ENCODE measurements around the gene MYO1D.
"Not testable (repeated sequence)": the region's sequence is repeated elsewhere in the genome, so short reads cannot be mapped to it uniquely, and the experiment has no call there.

The MYO1D gene

DNA sequence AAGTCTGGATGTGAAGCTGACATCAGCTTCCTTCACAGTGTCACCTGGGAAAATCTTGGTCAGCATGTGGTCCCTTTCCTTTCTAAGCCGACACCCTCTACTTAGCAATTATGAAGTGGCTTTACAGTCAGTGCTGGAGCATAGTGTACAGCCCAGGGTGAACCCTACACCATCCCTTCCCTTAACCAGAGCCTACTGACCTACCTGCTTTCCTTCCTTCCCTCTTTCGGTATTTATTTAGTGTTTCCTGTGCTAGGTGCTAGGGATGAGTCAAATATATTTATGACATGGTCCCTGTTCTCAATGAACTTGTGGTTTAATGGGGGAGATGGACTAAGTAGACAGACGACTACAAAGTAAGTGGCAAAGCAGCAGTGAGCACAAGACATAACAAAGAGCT, 312.6 kb downstream of the MYO1D start:
- peak; percentile 5 for DNase-seq

DNA sequence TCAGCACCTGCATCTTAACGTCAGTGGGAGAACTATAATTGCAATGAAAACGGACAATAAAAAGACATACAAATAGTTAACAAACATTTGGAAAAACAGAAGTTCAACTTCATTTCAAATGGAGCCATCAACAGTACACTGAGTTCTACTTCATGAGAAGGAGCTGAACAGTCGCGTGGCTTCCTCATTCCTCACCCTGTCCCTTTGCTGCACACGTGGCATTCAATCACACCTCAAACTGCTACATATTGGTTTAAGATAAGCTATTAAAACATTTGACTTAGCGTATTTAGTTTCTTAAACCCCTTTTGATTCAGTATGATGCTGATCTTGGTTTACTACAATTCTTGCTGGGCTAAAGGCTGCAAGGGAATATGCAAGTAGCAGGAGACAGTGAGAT, 313.3 kb downstream of the MYO1D start:
- DNase-seq = no peak

DNA sequence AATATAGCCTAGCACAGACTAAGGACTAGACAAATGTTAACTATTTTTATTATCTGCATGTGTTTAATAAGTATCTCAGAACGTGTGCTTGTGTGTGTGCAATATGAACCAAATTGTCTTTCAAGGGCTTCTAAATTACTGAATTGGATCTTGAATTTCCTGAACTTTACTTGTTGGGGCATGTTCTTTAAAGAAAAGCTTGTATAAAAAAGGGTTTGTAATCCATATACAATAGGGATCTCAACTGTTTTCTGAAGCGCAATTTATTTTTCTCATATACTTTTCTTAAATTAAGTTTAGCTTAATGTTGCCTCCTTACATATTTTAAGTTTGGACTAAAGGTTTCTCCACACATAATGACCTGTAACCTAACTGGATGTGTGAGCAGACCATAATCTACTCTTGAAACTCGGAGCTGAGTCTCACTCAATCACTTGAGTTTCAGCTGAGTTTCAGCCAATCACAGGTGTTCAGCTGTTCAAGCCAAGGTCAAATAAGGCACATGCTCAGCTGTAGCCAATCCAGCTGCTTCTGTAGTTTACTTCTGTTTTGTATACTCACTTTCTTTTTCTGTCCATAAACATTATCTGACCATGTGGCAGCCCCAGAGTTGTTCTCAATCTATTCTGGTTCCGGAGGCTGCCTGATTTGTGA, 317.8 kb downstream of the MYO1D start:
- no peak for DNase-seq

DNA sequence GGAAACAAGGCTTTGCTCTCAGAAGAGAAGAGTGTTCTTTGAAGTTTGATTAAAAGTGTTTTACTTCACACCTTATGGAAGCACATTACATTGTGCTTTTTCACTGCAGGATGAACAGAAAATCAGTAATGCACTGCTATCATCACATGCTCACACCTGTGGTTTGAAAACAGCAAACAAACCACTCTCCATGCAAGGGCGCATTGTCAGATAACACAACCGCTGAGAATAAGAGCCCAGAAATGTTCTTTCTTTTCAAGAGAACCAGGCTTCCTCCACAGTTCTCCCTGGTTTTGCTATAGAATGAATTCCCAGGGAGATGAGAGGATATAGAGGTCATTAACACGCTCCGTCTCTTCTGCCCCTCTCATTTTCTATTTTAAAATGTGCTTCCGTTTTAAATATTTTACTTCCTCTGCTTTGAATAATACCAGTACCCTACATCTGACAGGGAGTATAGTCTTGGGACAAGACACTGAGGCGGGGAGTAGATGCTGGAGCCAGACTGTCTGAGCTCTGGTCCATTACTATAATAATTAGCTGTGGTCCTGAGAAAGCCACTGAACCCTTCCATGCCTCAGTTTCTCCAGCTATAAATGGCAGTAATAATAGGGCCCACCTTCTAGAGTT, 318.5 kb downstream of the MYO1D start:
- no peak for DNase-seq

DNA sequence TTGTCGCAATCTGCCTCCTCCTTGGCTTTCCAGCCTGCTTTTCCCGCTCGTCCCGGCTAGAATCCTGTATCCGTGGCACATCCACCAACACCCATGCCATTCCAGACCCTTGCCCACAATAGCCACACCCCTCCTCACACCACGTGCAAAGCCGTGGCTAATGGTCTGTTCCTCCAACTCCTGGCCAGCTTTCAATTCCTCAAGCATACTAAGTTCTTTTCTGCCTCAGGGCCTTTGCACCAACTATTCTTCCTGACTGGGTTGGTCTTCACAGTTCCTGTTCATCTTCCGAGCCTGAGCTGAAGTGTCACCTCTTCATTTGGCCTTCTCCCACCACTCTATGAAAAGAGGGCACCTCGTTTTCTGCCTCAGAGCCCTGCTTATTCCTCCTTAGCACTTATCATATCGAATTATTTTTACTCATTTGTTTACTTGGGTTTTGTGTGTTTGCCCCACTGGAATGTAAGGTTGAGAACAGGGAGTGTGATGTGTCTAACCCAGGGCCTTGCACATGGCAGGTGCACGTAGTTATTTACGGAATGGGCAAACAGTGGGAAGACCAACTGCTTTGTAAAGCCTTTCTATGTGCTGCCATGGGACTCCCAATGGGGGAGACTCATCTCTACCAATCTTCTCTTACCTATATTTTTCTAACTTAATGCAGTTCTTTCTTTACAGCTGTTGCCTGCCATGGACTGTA, 321.2 kb downstream of the MYO1D start:
- DNase-seq = peak; percentile 9

DNA sequence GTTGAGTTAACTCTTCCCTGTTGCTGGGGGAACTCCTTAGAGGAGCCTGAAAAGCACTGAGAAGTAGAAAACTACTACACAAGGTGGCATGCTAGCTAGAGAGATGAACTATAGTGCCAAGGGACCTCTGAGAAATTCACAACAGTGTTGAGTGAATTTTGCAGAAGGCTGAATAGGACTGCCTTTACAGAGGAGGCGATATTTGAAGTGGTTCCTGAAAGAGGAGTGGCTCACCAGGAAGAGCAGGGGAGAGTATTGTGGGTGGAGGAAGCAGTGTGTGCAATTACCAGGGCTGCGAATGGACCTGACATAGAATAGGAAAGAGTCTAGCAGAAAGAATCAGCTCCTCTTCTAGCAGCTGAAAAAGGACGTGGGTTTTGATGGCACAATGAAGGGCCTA, 323.8 kb downstream of the MYO1D start:
- DNase-seq = no peak

DNA sequence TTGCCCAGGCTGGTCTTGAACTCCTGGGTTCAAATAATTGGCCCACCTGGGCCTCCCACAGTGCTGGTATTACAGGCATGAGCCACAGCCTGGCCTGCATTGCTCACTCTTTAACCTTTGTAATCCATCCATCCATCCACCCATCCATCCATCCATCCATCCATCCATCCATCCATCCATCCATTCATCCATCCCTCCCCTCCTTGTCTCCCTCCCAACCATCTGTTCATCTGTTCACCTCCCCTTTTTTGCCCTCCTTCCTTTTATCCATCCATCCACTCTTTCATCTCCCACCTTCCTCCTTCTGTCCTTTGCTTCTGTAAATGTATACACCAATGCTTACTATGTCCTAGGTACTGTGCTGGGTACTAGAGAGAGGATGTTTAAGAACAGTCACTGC, 324.6 kb downstream of the MYO1D start:
- no peak for DNase-seq

DNA sequence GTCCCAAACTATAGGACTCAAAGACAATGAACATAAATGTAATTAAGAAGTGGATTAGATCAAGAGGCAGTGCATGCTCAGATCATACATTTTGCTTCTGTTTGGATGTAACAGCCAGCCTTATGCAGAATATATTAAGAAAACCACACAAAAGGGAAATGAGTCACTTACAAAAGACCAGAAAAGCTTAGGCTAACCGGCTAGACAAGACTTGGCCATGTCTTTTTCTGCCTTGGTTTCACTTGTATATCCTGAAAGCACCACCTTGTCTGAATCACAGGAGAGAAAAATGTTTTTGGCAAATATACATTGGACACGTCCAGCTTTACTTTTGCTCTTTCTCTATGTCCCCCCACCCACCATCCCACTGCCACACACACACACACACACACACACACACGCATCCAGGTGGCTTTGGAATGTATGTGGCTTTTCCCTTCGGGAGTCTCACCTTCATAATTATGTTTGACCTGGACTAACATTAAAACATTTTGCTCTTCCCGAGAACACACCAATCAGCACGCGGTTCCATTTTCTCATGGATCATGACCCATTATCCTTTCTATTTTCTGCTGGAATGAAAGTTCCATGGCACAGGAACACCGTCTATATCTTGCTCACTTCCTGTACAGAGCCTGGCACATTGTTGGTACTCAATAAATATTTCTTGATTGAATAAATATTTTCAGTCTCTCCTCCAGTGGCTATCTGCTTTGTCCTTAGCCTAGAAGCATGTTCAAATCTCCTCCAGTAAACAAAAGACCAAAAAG, 325.6 kb downstream of the MYO1D start:
- peak; percentile 32 for DNase-seq

DNA sequence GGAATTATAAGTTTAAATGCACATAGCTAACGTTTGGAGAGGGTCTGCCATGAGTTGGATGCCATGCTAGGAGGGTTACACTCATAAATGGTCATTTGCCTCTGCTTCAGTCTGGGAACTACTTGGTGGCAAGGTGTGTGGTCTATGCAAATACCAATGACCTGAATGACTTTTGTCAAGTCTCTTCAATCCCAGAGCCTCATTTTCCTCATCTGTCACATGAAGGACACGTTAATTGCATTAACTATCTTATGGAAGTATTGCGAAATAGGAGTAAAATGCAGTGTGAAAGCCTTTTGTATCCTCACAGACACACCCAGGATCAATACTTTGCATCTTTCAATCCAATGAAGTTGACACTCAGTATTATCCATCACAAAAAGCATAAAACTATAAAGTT, 327.4 kb downstream of the MYO1D start:
- DNase-seq = no peak

DNA sequence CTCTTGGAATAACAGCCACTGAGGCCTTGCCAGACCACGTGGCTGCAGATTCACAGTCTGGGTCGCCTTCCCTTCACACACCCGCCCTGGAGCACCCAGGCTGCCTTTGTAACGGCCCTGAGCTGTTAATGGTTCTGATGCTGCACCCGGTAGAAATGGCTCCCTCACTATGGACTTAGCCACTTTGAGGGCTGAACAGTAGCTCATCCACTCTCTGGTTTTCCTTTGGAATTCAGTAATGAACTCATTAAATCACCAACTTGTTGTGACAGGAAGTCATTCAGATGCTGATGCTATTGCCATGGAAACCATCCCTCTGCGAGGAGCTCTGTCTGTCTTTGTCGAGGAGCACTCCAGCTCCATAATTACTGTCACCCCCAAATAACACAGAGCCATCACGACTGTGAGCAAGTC, 330.9 kb downstream of the MYO1D start:
- DNase-seq = peak; percentile 49

DNA sequence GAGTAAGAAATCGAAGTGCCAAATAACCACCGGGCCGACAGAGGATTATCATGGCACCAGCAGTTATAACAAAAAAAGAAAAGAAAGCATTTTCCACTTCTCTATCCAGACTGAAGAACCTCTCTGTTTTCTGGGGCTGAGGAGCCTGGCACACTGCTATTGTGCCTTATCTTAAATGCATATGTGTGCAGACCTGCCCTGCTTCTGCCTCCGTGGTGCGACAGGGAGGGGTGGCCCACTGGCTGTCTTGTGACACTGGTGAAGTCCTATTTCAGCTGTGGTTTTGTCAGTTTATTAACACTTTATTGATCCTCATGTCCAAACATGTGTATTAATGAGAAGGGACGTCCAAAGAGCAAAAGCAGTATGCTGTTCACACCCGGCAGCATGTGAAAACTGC, 334.7 kb downstream of the MYO1D start:
- no peak for DNase-seq

DNA sequence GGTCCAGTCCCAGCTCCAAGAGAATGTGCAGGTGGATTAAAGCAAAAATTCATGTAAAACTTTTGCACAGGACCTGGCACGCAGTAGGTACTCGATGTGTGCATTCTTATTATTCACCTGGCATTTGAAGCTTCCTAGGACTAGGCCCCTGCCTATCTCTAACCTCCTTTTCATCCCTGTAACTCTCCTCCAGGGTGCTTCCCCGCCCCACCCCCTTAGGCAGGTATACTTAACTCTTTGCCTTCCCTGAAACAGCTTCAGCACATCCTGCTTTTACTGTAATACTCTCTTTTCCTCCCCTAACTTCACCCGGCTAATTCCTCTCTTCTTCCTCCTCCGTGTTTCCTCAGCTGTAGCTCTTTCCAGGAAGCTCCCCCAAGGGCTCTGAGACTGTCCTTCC, 335.3 kb downstream of the MYO1D start:
- no peak for DNase-seq

DNA sequence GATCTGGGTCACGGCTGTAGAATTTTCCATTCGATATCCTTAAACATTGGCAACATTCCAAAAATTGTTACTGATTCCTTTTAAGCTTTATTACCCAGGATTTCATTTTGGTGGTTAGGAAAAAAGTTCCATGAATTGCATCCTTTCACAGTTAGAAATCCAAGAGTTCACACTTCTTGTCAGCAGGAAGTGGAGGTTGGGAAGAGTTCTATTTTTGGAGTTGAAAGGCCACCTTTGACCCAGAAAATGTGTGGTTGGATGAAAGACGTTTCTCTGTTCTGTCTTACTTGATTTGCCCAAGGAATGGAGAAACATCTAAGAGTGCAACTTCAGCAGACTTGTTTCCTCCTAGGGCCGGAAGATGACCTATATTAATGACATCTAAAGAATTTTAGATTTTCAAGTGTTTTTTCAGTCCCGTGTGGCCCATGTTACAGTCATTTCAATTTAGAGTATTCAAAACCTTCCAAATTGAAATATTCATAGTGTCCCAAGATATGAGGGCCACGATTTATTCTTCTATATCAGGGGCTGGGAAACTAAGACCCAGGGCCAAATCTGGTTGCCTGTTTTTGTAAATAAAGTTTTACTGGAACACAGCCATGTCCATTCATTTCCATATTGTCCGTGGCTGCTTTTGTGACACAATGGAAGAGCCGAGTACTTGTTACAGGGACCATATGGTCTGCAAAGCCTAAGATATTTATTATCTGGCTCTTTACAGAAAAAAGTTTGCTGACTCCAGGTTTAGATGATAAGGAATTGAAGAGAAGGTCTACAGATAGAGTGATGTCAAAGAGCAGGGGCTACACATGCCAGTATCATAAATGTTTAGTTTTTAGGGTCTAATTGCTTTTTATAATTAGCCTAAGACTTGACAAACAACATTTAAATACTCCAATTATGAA, 339.9 kb downstream of the MYO1D start:
- no peak for DNase-seq

DNA sequence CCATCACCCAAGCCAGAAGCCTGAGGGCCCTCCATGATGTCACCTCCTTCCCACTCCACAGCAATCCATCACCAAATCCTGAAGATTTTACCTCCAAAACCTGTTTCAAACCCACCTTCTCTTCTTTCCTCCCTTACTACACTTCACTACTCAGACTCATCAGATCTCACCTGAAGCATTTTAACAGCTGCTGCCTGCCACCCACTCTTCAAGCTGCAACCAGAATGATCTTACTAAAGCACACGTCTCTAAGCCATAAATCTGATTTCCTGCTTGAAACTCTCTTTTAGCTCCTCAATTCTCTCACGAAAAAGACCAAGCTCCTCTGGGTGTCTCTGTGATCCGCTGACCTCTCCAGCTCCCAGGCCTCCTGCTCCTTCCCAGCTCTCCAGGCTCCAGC, 343.6 kb downstream of the MYO1D start:
- no peak for DNase-seq

DNA sequence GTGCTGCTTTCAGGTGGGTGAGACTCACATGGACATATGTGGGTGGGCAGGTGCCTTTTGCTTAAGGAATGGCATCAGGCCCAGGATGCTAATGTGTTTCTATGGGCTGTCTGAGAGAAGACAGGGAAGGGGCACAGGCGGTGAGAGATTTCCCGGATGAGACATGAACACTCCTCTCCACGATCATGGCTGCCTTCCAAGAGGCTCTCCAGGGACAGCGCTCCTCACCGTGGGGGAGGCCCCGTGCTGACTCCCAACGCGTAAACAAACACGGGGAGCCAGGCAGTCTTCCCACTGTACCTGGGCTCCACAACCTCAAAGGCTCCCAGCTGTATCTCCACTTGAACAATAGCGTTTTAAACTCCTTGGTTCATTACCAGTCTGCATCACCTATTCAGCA, 347.3 kb downstream of the MYO1D start:
- peak; percentile 59 for DNase-seq

DNA sequence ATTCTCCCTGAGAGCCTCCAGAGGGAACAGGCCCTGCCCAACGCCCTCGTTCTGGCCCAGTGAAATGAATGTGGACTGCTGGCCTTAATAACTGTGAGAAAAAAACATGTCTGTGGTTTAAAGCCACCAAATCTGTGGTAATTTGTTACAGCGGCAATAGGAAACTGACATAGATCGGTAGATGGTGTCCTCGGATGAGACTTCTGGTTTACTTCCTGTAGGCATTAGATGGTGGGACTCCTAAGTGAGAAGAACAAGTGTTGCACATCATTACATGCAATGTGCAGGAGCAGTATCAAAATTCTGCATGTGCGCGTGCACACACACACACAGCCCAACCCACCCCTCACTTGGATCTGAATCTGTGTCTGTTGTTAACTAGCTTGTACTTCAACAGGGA, 348.1 kb downstream of the MYO1D start:
- no peak for DNase-seq

DNA sequence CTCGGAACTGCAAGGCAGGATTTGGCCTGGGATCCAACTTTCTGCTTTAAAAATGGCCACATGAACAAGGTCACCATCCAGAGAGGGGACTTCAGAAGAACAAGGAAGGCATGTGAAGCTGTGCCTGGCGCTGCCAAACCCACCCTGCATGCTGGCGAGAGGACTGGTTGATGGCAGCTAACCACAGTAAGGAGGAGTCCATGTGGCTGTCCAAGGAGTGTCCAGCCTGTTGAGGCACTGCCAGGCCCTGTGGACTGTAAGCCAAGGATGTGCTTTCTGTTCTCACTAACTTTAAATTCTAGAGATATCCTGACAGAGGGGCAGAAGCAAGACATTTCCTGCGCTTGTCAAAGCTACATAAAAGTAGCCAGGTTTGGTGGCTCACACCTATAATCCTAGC, 349.8 kb downstream of the MYO1D start:
- no peak for DNase-seq

DNA sequence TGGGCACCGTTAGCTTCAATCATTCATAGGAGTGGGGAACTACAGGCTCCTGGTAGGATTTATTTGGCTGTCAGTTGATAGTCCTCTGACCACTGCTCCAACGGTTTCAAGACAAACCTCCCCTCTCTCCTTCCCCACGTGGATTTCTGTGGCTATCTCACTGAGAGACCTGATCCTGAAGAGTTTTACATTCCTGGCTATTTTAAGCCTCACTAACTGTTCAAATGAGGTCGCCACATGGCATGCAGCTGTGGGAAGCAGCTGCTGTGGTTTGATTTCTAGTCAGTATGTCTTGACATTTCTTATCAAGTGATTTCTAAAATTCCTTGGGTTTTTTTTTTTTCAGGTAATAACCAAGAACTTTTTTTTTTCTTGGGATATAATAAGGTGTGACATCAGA, 351.8 kb downstream of the MYO1D start:
- DNase-seq = no peak

DNA sequence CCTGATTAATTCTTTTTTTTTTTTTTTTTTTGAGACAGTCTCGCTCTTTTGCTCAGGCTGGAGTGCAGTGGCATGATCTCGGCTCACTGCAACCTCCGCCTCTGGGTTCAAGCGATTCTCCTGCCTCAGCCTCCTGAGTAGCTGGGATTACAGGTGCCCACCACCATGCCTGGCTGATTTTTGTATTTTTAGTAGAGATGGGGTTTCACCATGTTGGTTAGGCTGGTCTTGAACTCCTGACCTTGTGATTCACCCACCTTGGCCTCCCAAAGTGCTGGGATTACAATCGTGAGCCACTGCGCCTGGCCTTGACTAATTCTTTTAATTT, 352.4 kb downstream of the MYO1D start:
- DNase-seq = not testable (repeated sequence)

DNA sequence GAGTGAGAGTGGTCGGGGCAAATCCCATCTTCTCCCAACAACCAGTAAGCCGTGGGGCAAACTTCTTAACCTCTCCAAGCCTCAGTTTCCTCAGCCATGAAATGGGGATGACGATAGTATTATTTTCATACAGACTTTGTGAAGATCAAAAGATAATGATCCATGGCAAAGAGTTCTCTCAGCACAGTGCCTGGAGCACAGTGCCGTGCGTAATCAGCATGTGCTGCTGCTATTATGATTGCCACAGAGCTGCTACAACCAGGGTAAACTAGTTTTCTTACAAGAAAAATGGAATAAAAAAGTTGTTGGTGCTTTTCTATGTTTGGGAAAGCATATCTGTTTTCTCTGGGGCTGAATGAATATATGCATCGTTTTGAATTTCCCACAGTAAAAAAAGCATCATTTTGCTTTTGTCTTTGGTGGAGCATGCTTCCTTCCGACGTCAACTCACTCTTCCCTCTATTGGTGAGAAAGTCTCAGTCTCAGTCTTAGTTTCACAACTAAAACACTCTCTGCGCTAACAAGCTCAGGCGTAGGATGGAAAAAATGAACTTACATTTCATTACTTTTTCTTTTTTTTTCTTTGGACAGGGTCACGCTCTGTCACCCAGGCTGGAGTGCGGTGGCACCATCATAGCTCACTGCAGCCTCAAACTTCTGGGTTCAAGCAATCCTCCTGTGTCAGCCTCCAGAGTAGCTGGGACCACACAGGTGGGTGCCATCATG, 352.9 kb downstream of the MYO1D start:
- DNase-seq = no peak

DNA sequence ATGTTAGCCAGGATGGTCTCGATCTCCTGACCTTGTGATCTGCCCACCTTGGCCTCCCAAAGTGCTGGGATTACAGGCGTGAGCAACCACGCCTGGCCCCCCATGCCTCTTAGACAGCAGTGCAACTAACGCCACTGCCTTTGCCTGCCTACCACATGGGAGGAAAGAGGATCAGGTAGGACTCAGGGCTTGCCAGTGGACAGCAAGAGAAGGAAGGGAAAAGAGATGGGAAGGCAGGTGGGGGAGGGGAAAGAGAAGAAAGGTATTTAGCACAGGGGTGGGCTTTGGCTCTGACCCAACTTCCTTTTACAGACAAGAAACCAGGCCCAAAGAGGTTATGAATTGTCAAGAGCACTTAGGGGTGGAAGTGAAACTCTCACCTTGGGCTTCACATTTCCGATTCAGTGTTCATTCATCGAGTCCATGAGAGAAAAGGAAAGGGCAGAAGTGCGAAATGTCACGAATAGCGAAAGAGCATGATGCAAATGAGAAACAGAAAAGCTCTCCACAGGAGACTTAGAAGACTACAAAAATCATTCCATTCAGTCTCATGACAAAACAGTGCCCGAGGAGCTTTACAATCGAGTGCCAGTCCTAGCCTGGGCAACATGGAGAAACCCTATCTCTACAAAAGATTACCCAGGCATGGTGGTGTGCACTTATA, 353.8 kb downstream of the MYO1D start:
- no peak for DNase-seq

All from NCI-H146 (cell line).